GM12872 (cell line): Measurements from ENCODE around the gene NMNAT2.

Experiments
- TF ChIP-seq, protein P1 (sequence below): IDR thresholded peaks from 3 replicates; pipeline ENCODE4 v1.5.1; 2011; ENCODE audit warnings: low read depth, mild to moderate bottlenecking, low read length, moderate library complexity; ENCODE audit not compliant: insufficient read depth

NMNAT2 gene

DNA sequence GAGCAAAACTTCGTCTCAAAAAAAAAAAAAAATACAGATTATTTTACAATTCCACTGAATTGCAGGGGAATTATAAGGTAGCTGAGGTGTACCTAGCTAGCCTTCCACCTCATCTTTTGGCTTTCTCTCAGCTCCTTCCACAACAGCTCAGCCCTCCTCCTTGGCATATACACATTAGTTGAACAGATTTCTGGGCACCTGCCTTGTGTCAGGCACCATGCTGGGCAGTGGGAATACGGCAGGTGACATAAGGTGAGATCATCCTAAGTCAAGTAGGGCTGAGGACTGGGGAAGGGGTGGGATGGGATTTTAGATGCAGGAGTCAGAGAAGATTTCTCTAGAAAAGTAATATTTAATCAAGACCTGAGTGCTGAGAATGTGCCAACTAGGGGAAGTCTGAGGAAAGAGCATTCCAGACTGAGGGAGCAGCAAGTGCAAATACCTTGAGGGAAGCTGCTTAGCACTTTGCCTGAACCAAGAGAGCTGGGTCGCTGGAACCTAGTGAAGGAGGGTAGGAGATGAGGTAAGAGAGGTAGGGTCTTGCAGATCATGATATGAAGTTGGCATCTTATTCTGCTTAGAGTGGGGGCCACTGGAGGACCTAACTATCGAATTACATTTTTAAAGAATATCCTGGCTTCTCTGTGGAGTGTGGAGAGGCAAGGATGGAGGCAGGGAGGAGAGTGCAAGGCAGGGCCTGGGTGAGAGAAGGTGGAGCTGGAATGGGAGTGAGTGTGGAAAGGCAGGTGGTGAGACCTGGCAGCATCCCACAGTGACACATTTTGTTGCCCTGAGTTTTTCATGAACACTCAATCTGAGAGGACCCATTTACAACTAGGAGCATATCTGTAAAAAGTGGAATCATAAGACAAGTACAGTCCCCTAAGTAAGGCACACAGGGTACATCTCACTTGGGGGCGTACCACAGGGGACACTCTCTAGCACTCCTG, 203.9 kb downstream of the NMNAT2 start:
- TF ChIP-seq, protein P1, sequence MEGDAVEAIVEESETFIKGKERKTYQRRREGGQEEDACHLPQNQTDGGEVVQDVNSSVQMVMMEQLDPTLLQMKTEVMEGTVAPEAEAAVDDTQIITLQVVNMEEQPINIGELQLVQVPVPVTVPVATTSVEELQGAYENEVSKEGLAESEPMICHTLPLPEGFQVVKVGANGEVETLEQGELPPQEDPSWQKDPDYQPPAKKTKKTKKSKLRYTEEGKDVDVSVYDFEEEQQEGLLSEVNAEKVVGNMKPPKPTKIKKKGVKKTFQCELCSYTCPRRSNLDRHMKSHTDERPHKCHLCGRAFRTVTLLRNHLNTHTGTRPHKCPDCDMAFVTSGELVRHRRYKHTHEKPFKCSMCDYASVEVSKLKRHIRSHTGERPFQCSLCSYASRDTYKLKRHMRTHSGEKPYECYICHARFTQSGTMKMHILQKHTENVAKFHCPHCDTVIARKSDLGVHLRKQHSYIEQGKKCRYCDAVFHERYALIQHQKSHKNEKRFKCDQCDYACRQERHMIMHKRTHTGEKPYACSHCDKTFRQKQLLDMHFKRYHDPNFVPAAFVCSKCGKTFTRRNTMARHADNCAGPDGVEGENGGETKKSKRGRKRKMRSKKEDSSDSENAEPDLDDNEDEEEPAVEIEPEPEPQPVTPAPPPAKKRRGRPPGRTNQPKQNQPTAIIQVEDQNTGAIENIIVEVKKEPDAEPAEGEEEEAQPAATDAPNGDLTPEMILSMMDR: no peak

DNA sequence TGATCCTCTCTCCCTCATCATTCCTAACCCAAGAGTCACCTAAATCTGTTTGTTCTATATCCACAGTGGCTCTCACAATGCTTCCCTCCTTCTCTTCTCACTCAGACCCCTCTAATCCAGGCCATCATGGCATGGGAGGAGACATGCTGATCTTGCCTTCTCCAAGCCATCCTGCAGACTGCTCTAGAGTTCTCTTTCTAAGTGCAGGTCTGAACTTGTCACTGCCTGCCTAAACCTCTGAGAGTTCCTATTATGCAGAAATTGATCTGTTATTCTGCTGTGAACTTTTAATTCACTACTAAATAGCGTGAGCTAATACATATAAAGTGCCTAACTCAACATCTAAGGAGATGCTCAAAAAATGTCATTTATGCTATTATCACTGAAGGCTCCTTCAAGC, 205.3 kb downstream of the NMNAT2 start:
- TF ChIP-seq, protein P1: no peak

DNA sequence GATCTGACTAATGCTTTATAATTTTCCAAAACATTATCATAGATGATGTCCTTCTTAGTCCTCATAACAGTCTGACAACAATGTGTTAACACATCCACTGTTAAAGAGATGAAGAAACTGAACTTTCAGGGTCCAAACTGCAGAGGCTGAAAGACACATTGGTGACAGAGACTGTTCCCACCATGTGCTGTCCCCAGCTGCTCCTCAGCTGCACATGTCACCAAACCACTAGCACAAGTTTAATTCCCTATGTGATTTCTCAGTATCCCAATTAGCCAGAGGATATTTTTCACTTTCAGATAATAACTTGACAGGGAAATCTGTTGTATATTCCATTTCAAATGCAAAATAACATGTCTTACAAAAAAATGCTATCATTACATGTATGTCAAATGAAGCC, 207.5 kb downstream of the NMNAT2 start:
- TF ChIP-seq, protein P1: no peak

DNA sequence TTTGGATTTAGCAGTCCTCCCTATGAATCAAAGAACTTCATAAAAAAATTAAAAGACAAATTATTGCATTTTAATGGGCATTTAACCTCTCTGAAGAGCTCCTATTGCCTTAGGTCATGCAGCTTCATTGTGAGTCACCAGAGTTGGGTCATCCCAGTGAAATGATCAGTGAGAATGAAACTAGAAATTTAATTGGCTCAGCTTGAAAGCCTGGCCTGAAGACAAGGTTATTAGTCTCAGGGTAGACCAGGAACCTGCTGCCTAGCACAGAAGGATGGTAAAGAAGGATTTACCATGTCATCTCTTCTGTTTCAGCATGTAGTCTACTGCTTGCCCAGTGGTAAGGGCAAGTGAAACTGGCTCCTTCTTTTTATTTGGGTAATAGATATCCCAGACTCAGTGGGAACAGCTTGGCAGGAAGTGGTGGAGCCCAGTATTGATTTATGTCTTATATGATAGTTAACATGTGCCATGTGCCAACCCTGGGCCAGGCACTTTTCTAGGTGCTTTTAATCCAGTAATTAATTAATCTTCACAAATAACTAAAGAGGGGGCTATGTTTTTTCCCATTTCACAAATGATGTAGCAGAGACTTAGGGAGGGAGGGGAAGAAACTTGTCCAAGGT, 208.5 kb downstream of the NMNAT2 start:
- TF ChIP-seq, protein P1: no peak

DNA sequence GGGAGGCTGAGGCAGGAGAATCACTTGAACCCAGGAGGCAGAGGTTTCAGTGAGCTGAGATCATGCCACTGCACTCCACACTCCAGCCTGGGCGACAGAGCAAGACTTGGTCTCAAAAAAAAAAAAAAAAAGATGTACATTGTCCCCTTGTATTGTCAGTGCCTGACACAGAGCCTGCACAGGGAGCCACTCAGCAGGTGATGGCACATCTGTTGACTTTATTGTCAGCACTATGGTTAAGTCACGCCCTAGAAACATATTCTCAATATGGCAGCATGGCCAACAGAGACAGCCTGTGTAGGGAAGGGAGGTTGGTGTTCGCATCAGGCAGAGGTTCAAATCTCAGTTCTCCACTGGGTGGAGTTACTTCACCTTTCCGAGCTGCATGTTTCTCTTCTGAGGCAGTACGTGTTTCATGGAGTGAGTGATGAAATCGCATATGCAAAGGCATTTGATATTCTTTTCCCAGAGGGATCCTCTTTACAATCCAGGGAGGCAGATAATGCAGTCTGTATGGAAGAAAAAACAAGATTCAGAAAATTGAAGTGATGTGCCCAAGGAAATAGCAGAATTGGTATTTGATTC, 211.6 kb downstream of the NMNAT2 start:
- TF ChIP-seq, protein P1: no peak

DNA sequence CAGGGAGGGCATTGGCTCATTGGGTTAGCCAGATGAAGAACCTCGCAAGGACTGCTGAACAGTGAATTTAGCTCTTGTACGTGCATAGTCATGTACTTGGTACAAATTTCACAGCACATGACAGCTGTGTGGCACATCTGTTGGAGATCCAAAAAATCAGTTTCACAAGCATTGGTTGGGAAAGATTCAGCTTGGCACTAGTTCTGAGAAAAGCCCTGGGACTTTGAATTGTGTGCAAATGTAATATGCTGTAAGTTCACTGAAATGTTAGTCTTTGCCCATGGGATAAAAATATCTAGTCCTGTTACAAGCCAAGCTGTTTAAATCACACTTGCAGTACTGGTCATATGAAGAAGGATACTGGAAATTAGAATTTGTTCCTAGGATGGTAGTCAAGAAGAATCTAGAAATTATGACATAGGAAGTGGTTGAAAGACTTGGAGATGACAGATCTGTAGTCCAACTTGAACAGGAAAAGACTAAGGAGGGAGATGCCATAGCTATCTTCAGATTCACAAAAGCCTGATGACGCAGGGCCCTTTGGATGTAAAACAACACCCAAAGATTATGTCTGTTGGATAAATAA, 212.9 kb downstream of the NMNAT2 start:
- TF ChIP-seq, protein P1: no peak

DNA sequence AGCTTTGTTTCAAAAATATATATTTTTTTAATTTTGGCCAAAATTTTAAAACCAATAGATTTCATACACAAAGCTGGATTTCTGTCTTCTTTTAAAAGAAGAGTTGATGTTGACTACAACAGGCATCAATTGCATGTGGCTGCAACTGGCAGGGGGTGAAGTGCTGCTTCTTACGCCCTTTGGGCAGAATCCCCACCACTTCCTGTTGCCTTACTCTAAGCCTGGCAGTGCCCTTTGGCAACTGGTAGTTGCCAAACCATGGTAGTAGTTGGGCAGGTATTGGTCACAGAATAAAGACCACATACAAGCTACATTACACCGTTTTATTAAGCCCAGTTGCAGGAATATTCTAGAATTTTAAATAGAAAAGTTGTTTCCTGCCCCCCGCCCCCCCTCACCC, 215.1 kb downstream of the NMNAT2 start:
- TF ChIP-seq, protein P1: no peak
